Stomach smooth muscle (tissue), 2 donors: ENCODE data around the gene FCRL4.
"Not testable (repeated sequence)": the region's sequence is repeated elsewhere in the genome, so short reads cannot be mapped to it uniquely, and the experiment has no call there.

ENCODE experiments used
- H3K27ac ChIP-seq: one replicate; pipeline ENCODE4 v1.7.0; 2013; ENCODE audit warnings: mild to moderate bottlenecking, low read length, inconsistent platforms
- H3K27me3 ChIP-seq, 2 donors: one replicate each; pipeline ENCODE4 v1.7.0; 2013; ENCODE audit warnings: low read length in 2 of 2; ENCODE audit not compliant: insufficient read depth in 2 of 2, control insufficient read depth in 1 of 2
- H3K36me3 ChIP-seq, 2 donors: one replicate each; pipeline ENCODE4 v1.7.0; 2013; ENCODE audit warnings: low read length in 2 of 2; ENCODE audit not compliant: control insufficient read depth in 2 of 2, insufficient read depth in 2 of 2
- H3K4me1 ChIP-seq: one replicate; pipeline ENCODE4 v1.7.0; 2013; ENCODE audit warnings: low read length; ENCODE audit not compliant: control insufficient read depth, insufficient read depth
- H3K4me3 ChIP-seq, 2 donors: one replicate each; pipeline ENCODE4 v1.7.0; 2013; ENCODE audit warnings: low read length in 2 of 2
- H3K9ac ChIP-seq, 2 donors: one replicate each; pipeline ENCODE4 v1.7.0; 2013; ENCODE audit warnings: low read length in 2 of 2, mild to moderate bottlenecking in 1 of 2
- H3K9me3 ChIP-seq, 2 donors: one replicate each; pipeline ENCODE4 v1.7.0; 2013; ENCODE audit warnings: low read length in 2 of 2; ENCODE audit not compliant: control insufficient read depth in 2 of 2
- donor health status: healthy.
- donor health status: Pancreatic carcinoma.

The FCRL4 gene

DNA sequence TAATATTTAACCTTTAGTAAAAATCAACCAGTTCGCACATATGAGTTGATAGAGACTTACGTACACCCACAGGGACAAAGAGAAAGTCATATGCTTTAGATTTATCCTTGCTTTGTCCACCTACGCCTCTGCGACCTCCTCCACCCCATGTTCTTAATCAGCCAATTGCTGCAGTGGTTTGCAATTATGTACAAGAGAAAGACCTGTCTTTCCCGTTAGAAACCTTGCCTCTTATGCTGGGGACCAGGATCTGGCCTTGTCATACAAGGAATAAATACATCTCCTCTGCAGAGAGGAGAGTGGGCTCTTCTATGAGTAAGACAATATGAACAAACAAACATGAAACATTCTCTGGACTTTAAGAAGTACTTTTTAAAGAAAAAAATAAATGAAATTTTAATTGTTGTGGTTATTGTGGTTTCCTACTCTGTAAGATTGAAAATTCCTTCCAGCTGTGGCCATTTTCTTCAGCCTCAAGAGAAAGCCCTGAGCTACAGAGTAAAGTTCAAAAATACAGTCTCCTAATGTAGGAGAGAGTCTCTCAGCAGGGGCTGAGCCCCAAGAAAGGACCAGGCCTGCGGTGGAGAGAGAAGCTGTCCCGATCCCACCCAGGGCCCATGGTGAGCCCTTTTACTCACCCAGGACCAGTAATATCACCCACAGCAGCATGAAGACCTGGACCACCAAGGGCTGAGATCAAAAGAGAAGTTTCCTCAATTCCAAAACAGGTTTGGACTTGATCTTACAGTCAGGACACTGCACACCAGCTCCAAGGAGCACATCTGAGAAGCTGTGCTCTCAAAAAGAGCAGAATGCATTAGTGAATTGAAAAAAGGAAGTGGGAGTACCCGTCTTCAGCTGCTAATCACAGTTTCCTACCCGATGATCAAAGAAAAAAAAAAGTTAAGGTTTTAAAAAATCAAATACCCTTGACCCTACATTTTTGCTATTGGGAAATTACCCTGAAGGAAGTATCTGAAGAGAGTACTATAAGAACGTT, 45.9 kb downstream of the FCRL4 start, which contains the start of gene FCRL5:
FCRL5 (minus strand) TSS at position 822 of the 1,000 bp plus-strand sequence; CDS start at position 669, 153 bp downstream.
- Histone ChIP-seq H3K9ac (no peak within 1 kb of the TSS), H3K9me3 (no peaks in the 10 kb centered on the region), H3K36me3 (no peaks in the 10 kb centered on the region), H3K4me1 (no peaks in the 10 kb centered on the region), H3K27ac (no peak within 1 kb of the TSS), H3K27me3 (no peaks in the 10 kb centered on the region), H3K4me3 (no peak within 1 kb of the TSS)

DNA sequence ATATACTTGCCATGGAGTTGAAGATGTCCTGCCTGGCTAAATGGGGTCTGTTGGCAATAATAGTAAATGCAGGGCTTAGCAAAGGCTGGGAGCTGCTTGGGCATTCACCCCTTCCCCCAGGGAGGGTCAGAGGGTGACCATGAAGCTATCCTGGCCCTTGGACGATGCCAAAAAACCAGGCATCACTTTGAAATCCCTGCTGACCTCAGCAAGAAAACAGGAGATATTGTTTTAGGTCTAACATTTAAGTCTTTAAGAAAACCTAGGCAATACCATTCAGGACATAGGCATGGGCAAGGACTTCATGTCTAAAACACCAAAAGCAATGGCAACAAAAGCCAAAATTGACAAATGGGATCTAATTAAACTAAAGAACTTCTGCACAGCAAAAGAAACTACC, 49.8 kb downstream of the FCRL4 start:
- not testable (repeated sequence) for H3K27ac ChIP-seq, H3K4me3 ChIP-seq, H3K27me3 ChIP-seq, H3K36me3 ChIP-seq, H3K4me1 ChIP-seq, H3K9me3 ChIP-seq, H3K9ac ChIP-seq

DNA sequence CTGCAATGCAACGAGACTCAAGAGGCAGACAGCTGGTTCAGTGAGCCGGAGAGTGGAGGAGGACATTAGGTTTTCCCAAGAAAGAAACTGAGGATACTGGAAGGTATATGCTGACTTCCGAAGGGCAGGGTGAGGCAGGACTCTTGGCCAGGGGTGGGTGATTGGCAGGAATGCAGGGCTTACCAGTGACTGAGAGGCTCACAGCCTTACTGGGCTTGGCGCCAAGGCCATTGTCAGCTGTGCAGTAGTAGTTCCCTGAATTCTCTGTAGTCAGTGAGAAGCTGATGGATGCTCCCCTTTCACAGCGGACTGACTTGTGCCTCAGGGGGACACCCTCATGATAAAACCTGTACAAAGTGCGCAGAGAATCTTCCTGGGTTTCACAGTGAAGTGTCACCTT, 55.2 kb downstream of the FCRL4 start:
- no peak overlapping the region for H3K27ac ChIP-seq
- no peak overlapping the region for H3K9ac ChIP-seq
- no peak overlapping the region for H3K4me3 ChIP-seq
- H3K36me3 ChIP-seq: no peaks in the 10 kb centered on the region
- peaks cover 0 to 2% of the 10 kb centered on the region in 2 donors for H3K27me3 ChIP-seq
- no peaks in the 10 kb centered on the region for H3K4me1 ChIP-seq
- no peaks in the 10 kb centered on the region for H3K9me3 ChIP-seq

DNA sequence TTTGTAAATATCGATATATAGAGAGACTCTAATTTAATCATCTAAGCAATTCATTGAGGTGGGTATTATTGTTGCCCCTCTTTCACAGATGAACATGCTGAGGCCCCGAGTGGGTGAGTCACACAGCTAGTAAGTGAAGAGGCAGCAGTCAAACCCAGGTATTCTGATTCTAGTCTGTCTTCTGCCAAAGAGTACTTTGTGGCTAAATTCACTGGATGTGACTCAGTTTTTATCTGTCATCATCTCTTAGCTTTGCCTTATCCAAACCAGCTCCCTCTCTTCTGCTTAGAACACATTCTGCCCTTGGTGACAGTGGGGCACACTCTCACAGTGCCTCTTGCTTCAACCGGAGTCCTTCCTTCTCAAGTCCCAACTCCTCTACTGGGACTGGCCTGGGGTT, 57.0 kb downstream of the FCRL4 start:
- no peak overlapping the region for H3K9ac ChIP-seq
- no peak overlapping the region for H3K4me3 ChIP-seq
- H3K27me3 ChIP-seq: peaks cover 0 to 2% of the 10 kb centered on the region in 2 donors
- no peaks in the 10 kb centered on the region for H3K9me3 ChIP-seq
- no peaks in the 10 kb centered on the region for H3K36me3 ChIP-seq
- no peaks in the 10 kb centered on the region for H3K4me1 ChIP-seq
- H3K27ac ChIP-seq: no peak overlapping the region

DNA sequence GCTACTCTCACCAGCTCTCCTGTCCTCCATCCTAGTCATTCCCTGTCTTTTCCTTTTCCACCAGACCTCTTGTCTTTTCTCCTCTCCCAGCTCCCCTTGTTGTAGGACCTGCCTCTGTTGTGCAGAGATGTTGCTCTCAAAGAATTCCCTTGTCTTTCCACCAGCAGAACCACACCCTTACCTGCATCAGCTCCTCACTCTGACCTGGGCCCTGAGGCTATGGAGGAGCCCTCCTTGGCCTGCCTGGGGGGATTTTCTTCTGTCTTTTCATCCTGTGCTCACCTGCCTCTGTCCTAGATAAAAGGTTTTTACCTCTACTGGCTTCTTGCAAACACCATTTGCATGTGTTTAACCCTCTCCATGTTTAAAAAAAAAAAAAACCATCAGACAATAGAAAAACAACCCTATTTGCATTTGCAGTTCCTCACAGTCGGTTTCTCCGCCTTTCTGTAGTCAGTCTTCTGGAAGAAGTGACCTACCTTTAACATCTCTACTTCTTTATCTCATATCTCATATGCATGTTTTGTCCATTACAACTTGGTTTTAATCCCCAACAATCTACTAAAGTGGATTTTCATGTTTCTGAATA, 57.6 kb downstream of the FCRL4 start:
- no peaks in the 10 kb centered on the region for H3K4me1 ChIP-seq
- no peak overlapping the region for H3K4me3 ChIP-seq
- H3K9me3 ChIP-seq: no peaks in the 10 kb centered on the region
- H3K27me3 ChIP-seq: peaks cover 0 to 2% of the 10 kb centered on the region in 2 donors
- no peaks in the 10 kb centered on the region for H3K36me3 ChIP-seq
- no peak overlapping the region for H3K9ac ChIP-seq
- H3K27ac ChIP-seq: no peak overlapping the region

DNA sequence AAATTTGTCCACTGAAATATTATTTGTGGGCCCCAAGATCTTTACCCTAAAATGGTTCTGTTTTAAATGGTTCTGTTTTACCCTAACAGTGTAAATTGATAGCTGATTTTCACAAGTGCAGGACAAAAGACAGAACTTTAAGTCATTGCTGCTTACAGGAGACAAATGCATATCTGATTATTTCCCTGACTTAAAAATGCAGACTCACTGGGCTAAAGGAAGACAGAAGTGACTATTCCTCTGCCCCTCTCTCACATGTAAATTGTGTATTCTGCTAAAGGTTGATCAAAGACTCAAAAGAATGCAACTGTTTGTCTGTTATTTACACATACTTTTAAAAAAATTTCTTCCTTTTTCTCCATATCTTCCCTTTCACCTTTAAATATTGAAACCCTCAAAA, 58.3 kb downstream of the FCRL4 start:
- Histone ChIP-seq H3K4me3 (no peak overlapping the region), H3K27me3 (peaks cover 0 to 2% of the 10 kb centered on the region in 2 donors), H3K36me3 (no peaks in the 10 kb centered on the region), H3K9me3 (no peaks in the 10 kb centered on the region), H3K27ac (no peak overlapping the region), H3K9ac (no peak overlapping the region), H3K4me1 (no peaks in the 10 kb centered on the region)

DNA sequence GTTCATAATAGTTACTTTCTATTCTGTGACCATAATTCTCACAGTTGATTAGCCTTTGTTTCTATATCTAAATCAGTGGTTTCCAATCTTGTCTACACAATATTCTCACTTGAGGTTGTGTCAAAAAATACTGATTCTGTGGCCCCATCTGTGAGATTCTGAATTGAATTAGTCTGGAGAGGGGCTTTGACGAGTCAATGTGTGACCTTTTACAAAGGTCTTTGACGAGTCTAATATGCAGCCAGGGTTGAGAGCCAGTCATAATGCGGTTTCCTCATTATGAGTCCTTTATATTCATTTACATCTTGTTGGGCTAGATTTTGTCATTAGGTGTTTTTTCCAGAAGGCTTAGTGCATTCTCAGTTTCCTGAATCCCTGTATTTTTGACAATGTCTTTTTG, 65.3 kb downstream of the FCRL4 start:
- Histone ChIP-seq H3K4me3 (no peak overlapping the region), H3K27ac (no peak overlapping the region), H3K9ac (no peak overlapping the region), H3K36me3 (no peaks in the 10 kb centered on the region), H3K27me3 (no peaks in the 10 kb centered on the region), H3K4me1 (no peaks in the 10 kb centered on the region), H3K9me3 (no peaks in the 10 kb centered on the region)

DNA sequence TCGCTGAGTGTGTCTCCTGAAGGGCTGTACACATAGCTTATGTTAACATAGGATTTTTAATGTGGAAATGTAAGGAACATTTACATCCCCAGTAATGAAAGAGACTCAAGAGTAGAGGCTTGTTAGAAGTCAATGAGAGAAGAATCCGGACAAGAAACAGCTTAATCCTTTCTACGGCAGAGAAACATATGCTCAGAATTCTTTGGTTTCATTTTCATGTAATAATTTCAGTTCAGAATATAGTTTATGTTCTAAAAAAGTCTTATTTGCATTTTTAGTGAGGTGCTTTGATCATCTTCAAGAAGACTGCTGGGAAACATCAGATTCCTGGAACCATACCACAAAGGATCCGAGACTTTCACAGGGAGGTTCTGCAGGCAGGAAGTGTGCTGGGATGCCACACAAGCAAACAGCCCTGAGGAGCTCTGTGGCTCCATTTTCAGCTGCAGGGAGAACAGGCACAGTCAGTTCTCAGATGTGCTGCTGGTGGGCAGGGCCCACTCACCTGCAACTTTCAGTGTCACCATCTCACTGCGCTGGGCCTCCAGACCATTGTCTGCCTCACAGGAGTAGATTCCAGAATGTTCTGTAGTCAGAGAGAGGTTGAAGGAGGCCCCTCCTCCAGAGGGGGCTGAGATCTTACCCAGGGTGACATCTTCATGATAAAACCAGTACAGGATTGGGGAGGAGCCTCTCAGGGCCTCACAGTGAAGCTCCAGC, 74.0 kb downstream of the FCRL4 start:
- H3K27me3 ChIP-seq: peaks cover 0 to 2% of the 10 kb centered on the region in 2 donors
- H3K27ac ChIP-seq: no peak overlapping the region
- H3K4me1 ChIP-seq: no peaks in the 10 kb centered on the region
- H3K36me3 ChIP-seq: no peaks in the 10 kb centered on the region
- H3K9ac ChIP-seq: no peak overlapping the region
- H3K9me3 ChIP-seq: no peaks in the 10 kb centered on the region
- H3K4me3 ChIP-seq: no peak overlapping the region
